Fibroblast of mammary gland (primary cell): ENCODE results near the gene ZBTB25.

ENCODE experiments used
- DNase-seq: peaks from one replicate; pipeline ENCODE4 v3.0.0-alpha.2; 2010; ENCODE audit warnings: low read depth
- H3K4me3 ChIP-seq: 2 replicates; pipeline ENCODE4 v1.5.1; 2011; ENCODE audit warnings: low read depth, mild to moderate bottlenecking, low read length, moderate library complexity; ENCODE audit not compliant: control insufficient read depth
- CTCF ChIP-seq: conservative IDR thresholded peaks from 2 replicates; pipeline ENCODE4 v1.5.1; 2011; ENCODE audit warnings: low read depth, low read length, inconsistent platforms; ENCODE audit not compliant: control insufficient read depth, insufficient read depth

The ZBTB25 gene

GRCh38 chr14:64504897-64505794 lies 1.5 kb upstream of the ZBTB25 start:
- peak overlapping the region; percentile 75 for H3K4me3 ChIP-seq
- DNase-seq = peak; percentile 79
- TF ChIP-seq CTCF = no peak

- peak; percentile 85 for DNase-seq
- peak within 1 kb of the TSS; percentile 75 for H3K4me3 ChIP-seq
- no peak for TF ChIP-seq CTCF
These were observed 765 bp upstream of the ZBTB25 start, which contains the start of gene ZBTB1 for GRCh38 chr14:64504310-64504896. Gene ZBTB1, plus strand, starts transcription at chr14:64504770. Its CDS starts 16,735 bp downstream, at chr14:64521505.

GRCh38 chr14:64502887-64503433 lies 678 bp downstream of the ZBTB25 start:
- H3K4me3 ChIP-seq = peak overlapping the region; percentile 83

GRCh38 chr14:64502456-64502855 lies 1.2 kb downstream of the ZBTB25 start:
- peak overlapping the region; percentile 83 for H3K4me3 ChIP-seq
- no peak for DNase-seq
- no peak for TF ChIP-seq CTCF

More at GRCh38 chr14:64502887-64503433, 678 bp downstream of the ZBTB25 start:
- peak; percentile 18 for DNase-seq
- TF ChIP-seq CTCF = no peak

- peak; percentile 85 for DNase-seq
- TF ChIP-seq CTCF = no peak
- peak overlapping the region; percentile 83 for H3K4me3 ChIP-seq
These were observed 2.0 kb downstream of the ZBTB25 start for GRCh38 chr14:64501411-64502171.

GRCh38 chr14:64500088-64500487 lies 3.5 kb downstream of the ZBTB25 start:
- DNase-seq = peak; percentile 41
- no peak overlapping the region for H3K4me3 ChIP-seq
- TF ChIP-seq CTCF = no peak
